ENCODE measurements around the gene DGKI.

DNA sequence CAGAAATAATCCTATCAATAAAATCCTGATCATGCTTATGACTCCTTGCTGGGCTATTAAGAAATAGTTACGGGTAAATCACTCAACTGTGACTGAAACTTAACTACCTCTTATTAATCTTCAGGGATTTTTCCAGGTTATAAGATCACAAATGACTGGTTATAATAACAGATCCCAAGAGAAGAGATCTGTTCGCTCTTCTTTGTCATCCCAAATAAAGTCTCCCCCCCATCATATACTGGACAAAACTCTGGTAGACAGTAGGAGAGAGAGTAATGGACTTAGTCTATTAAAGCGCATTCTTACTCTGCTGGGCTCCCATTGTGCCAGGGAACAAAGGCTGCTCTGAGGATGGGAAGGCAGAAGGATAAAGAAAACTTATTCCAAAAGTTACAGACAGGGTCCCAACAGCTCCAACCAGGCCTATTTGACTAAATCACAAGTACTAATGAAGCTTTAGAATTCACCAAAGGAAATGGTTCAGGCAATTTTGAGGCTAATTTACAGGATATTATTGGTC, 233.7 kb downstream of the DGKI start:
- TF ChIP-seq, protein P1, sequence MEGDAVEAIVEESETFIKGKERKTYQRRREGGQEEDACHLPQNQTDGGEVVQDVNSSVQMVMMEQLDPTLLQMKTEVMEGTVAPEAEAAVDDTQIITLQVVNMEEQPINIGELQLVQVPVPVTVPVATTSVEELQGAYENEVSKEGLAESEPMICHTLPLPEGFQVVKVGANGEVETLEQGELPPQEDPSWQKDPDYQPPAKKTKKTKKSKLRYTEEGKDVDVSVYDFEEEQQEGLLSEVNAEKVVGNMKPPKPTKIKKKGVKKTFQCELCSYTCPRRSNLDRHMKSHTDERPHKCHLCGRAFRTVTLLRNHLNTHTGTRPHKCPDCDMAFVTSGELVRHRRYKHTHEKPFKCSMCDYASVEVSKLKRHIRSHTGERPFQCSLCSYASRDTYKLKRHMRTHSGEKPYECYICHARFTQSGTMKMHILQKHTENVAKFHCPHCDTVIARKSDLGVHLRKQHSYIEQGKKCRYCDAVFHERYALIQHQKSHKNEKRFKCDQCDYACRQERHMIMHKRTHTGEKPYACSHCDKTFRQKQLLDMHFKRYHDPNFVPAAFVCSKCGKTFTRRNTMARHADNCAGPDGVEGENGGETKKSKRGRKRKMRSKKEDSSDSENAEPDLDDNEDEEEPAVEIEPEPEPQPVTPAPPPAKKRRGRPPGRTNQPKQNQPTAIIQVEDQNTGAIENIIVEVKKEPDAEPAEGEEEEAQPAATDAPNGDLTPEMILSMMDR (IDR thresholded peaks at IDR 0.05): no peak
- no peak for TF ChIP-seq POLR2A (IDR thresholded peaks at IDR 0.05)

All from thyroid gland (tissue), 4 donors.